ENCODE measurements around the gene SLC4A1. TPM values are rescaled to one million over a fixed set of nuclear protein-coding genes. Genes with fewer than 3 reads are reported as not detected.
A peak's percentile ranks its signal among the peaks of the same experiment; 100 is the strongest.

The SLC4A1 gene
- total and polyA plus RNA-seq, 2 of the 13 experiments (the other 11 are each of a cell fraction or from before 2014, with no cell fraction given), result not detected

GRCh38 chr17:44253006-44253405 lies 14.9 kb downstream of the SLC4A1 start:
- Histone ChIP-seq H3K9ac (ENCODE audit: insufficient read depth, low read depth, low read length) (no peak overlapping the region), H3K27me3 (ENCODE audit: control insufficient read depth in 1 of 2, insufficient read depth in 2 of 2, low read length in 2 of 2) (peaks cover 20 to 60% of the 10 kb centered on the region in 2 experiments; a peak in 4 of 5 replicates), H3K9me3 (ENCODE audit: low read length) (no peaks in the 10 kb centered on the region), H3K4me3 (replicated peaks in 1 of 3; ENCODE audit: insufficient read depth in 1 of 3, low read depth in 2 of 3, low read length in 3 of 3) (no peak overlapping the region), H3K27ac (ENCODE audit: extremely low read length, insufficient read depth, low read length) (no peak overlapping the region), H3K36me3 (replicated peaks in 1 of 2; ENCODE audit: control insufficient read depth in 1 of 2, insufficient read depth in 2 of 2, low read length in 2 of 2) (no peaks in the 10 kb centered on the region), H3K4me2 (ENCODE audit: low read depth, low read length) (no peak overlapping the region), H4K20me1 (ENCODE audit: insufficient read depth, low read length) (no peaks in the 10 kb centered on the region), H3K79me2 (ENCODE audit: insufficient read depth, low read length) (no peaks in the 10 kb centered on the region), H3K4me1 (ENCODE audit: insufficient read depth, low read length) (peaks cover 16% of the 10 kb centered on the region), H2AFZ (ENCODE audit: low read length) (no peak overlapping the region)
- intact Hi-C loops (cut with micrococcal nuclease; ENCODE audit: unreplicated experiment), result no loop called here
- WGBS (ENCODE audit: low lambda C conversion rate), result 48% methylated on average over 7 of the region's 14 CpGs
- FAIRE-seq (no peak), ATAC-seq (no peak), DNase-seq (ENCODE audit: low spot score) (no peak)
- ChIA-PET POLR2A (no interaction called here), CTCF (ENCODE audit: low intra/inter-chr PET ratio, low total read pairs) (no interaction called here)
- in situ Hi-C loops (cut with HindIII; ENCODE audit: extremely low pct_ligation_motif_present, low pct_unique_long_range_greater_than_20kb), result no loop called here
- TF ChIP-seq PCBP1 (IDR thresholded peaks at IDR 0.05; ENCODE audit: borderline replicate concordance, low read depth, low read length), result 0 out of 2 replicates have a peak, but pooled peaks have one; percentile 42
- no peak for TF ChIP-seq PBX2 (CRISPR knock-in tag; IDR thresholded peaks at IDR 0.05)
- TF ChIP-seq, protein P1, sequence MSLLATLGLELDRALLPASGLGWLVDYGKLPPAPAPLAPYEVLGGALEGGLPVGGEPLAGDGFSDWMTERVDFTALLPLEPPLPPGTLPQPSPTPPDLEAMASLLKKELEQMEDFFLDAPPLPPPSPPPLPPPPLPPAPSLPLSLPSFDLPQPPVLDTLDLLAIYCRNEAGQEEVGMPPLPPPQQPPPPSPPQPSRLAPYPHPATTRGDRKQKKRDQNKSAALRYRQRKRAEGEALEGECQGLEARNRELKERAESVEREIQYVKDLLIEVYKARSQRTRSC (CRISPR knock-in tag; IDR thresholded peaks at IDR 0.05; ENCODE audit: low read depth), result no peak
- BruUV-seq (replicated peaks), result no TSS peak

DNA sequence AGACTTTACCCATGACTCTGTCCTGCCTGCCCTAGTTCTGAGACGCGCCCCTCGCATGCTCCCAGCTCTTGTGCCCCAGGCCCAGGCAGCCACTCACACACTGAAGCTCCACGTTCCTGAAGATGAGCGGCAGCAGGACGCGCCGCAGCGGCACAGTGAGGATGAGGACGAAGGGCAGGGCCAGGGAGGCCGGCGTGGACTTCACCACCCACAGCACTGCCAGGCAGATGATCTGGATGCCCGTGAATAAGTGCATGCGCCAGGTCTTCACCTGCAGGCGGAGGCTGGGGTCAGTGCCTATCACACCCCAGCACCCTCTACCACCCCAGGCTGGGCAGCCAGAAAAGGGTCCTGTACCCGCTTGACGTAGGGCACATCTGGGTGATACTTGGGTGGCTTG lies 16.9 kb downstream of the SLC4A1 start:
- Histone ChIP-seq H3K9ac (ENCODE audit: insufficient read depth, low read depth, low read length) (no peak overlapping the region), H2AFZ (ENCODE audit: low read length) (no peak overlapping the region), H3K4me3 (replicated peaks in 1 of 3; ENCODE audit: insufficient read depth in 1 of 3, low read depth in 2 of 3, low read length in 3 of 3) (no peak overlapping the region), H3K27me3 (ENCODE audit: control insufficient read depth in 1 of 2, insufficient read depth in 2 of 2, low read length in 2 of 2) (peaks cover 12 to 57% of the 10 kb centered on the region in 2 experiments; a peak in 4 of 5 replicates), H3K4me2 (ENCODE audit: low read depth, low read length) (no peak overlapping the region), H3K9me3 (ENCODE audit: low read length) (no peaks in the 10 kb centered on the region), H3K27ac (ENCODE audit: extremely low read length, insufficient read depth, low read length) (no peak overlapping the region), H3K79me2 (ENCODE audit: insufficient read depth, low read length) (no peaks in the 10 kb centered on the region), H3K36me3 (replicated peaks in 1 of 2; ENCODE audit: control insufficient read depth in 1 of 2, insufficient read depth in 2 of 2, low read length in 2 of 2) (no peaks in the 10 kb centered on the region), H3K4me1 (ENCODE audit: insufficient read depth, low read length) (peaks cover 32% of the 10 kb centered on the region), H4K20me1 (ENCODE audit: insufficient read depth, low read length) (no peaks in the 10 kb centered on the region)
- ChIA-PET POLR2A (no interaction called here), CTCF (ENCODE audit: low intra/inter-chr PET ratio, low total read pairs) (no interaction called here)
- FAIRE-seq, result no peak
- TF ChIP-seq ZFP90 (CRISPR knock-in tag; IDR thresholded peaks at IDR 0.05; ENCODE audit: borderline replicate concordance) (no peak), PRMT3 (CRISPR knock-in tag; IDR thresholded peaks at IDR 0.05; ENCODE audit: borderline replicate concordance, low read depth) (no peak), ZNF274 (CRISPR knock-in tag; IDR thresholded peaks at IDR 0.05) (peak; percentile 66; the same call in 1 of the 2 replicates)
- in situ Hi-C loops (cut with HindIII; ENCODE audit: extremely low pct_ligation_motif_present, low pct_unique_long_range_greater_than_20kb) (no loop called here), intact Hi-C loops (cut with micrococcal nuclease; ENCODE audit: unreplicated experiment) (no loop called here)
- WGBS (ENCODE audit: low lambda C conversion rate), result 85% methylated on average over 17 of the region's 17 CpGs
- DNase-seq (ENCODE audit: low spot score), result no peak
- BruUV-seq (replicated peaks), result no TSS peak
- no peak; the same call in 2 of the 3 replicates for ATAC-seq
